Lung (tissue), 12 donors: ENCODE measurements around the gene OR1N2. TPM values are rescaled to one million over a fixed set of nuclear protein-coding genes. Genes with fewer than 3 reads are reported as not detected.
"Not testable (repeated sequence)": the region's sequence is repeated elsewhere in the genome, so short reads cannot be mapped to it uniquely, and the experiment has no call there.

ENCODE experiments used
- ATAC-seq: fragments of 200-7000 bp; cut with Tn5 transposase; one replicate; pipeline ENCODE4 v1.9.1; 2020; ENCODE audit warnings: moderate number of reproducible peaks; ENCODE audit not compliant: insufficient read depth, low FRiP score
- DNase-seq, 3 donors: peaks; one replicate each; pipeline ENCODE4 v3.0.0-alpha.2; 2013 to 2017
- H3K27ac ChIP-seq, 2 donors: one replicate each; pipeline ENCODE4 v1.5.1; 2013; ENCODE audit warnings: mild to moderate bottlenecking in 2 of 2, moderate library complexity in 2 of 2, control low read depth in 1 of 2, inconsistent platforms in 1 of 2, low read depth in 1 of 2, low read length in 1 of 2
- H3K27me3 ChIP-seq, 3 donors: one replicate each; pipeline ENCODE4 v1.5.1; 2013; ENCODE audit warnings: low read length in 2 of 3; ENCODE audit not compliant: control insufficient read depth in 3 of 3, insufficient read depth in 3 of 3
- H3K36me3 ChIP-seq, 4 donors: one replicate each; pipeline ENCODE4 v1.5.1; 2013; ENCODE audit warnings: low read length in 4 of 4, mild to moderate bottlenecking in 1 of 4, moderate library complexity in 1 of 4; ENCODE audit not compliant: control insufficient read depth in 4 of 4, insufficient read depth in 4 of 4
- H3K4me1 ChIP-seq, 5 donors: one replicate each; pipeline ENCODE4 v1.5.1; 2013; ENCODE audit warnings: low read length in 5 of 5, mild to moderate bottlenecking in 2 of 5, moderate library complexity in 1 of 5; ENCODE audit not compliant: control insufficient read depth in 5 of 5, insufficient read depth in 5 of 5
- H3K4me3 ChIP-seq: one replicate; pipeline ENCODE4 v1.5.1; 2013; ENCODE audit warnings: mild to moderate bottlenecking, control low read depth, moderate library complexity
- H3K9ac ChIP-seq, 2 donors: one replicate each; pipeline ENCODE4 v1.5.1; 2013; ENCODE audit warnings: low read length in 2 of 2, control low read depth in 1 of 2; ENCODE audit not compliant: insufficient read depth in 1 of 2
- H3K9me3 ChIP-seq, 4 donors: one replicate each; pipeline ENCODE4 v1.5.1; 2013; ENCODE audit warnings: low read length in 3 of 4, mild to moderate bottlenecking in 1 of 4, moderate library complexity in 1 of 4; ENCODE audit not compliant: control insufficient read depth in 4 of 4, insufficient read depth in 3 of 4
- CTCF ChIP-seq: IDR thresholded peaks from 2 replicates; pipeline ENCODE4 v1.5.1; 2012; ENCODE audit warnings: mild to moderate bottlenecking; ENCODE audit errors: control extremely low read depth, extremely low read depth
- WGBS, 2 donors: extraction: QIAGEN DNeasy Blood & Tissue Kit; methylation state at CpG; one replicate each; pipeline ENCODE4 v1.1.7; 2013; 5-methylcytosine and 5-hydroxymethylcytosine counted together
- polyA plus RNA-seq, 2 donors: library from polyadenylated mRNA; stranded (reverse); fragments of 200-250 nt; gene quantifications; one replicate each; pipeline ENCODE4 v1.2.1, GENCODE V29; 2013
- total RNA-seq, 2 donors: library from RNA; depleted of rRNA in 1 of 2; stranded (reverse); fragments of >200 nt in 1 of 2; gene quantifications; one replicate each; pipeline ENCODE4 v1.2.1, GENCODE V29; 2014 to 2021
- donor health status: control.
- donor health status: control.
- donor health status: Bipolar disorder and iron deficiency.
- donor health status: healthy.
- donor health status: DM: yes; HTN: yes; CAD: no.

Gene OR1N2
- total and polyA plus RNA-seq, 4 donors = not detected

- no peak for TF ChIP-seq CTCF
- H3K36me3 ChIP-seq = no peaks in the 10 kb centered on the region
- 89 to 90% methylated on average over 1 of the region's 1 CpG for WGBS, 2 donors
- DNase-seq = no peak
- H3K4me3 ChIP-seq = no peak overlapping the region
- no peak overlapping the region for H3K9ac ChIP-seq
- H3K4me1 ChIP-seq = no peaks in the 10 kb centered on the region
- no peaks in the 10 kb centered on the region for H3K9me3 ChIP-seq
- H3K27ac ChIP-seq = no peak overlapping the region
- no peak for ATAC-seq
- H3K27me3 ChIP-seq = no peaks in the 10 kb centered on the region
Measured at GRCh38 chr9:122536134-122536533, 16.8 kb upstream of the OR1N2 start.

GRCh38 chr9:122537066-122537465 lies 15.8 kb upstream of the OR1N2 start:
- not testable (repeated sequence) for H3K27me3 ChIP-seq, H3K9me3 ChIP-seq, ATAC-seq, H3K4me1 ChIP-seq, H3K27ac ChIP-seq, H3K36me3 ChIP-seq, H3K9ac ChIP-seq, DNase-seq, H3K4me3 ChIP-seq
- 68 to 84% methylated on average over 7 of the region's 7 CpGs for WGBS, 2 donors

GRCh38 chr9:122538757-122539156 lies 14.2 kb upstream of the OR1N2 start:
- 70 to 72% methylated on average over 2 of the region's 2 CpGs for WGBS, 2 donors
- H3K27ac ChIP-seq = no peak overlapping the region

GRCh38 chr9:122546196-122546595 lies 6.7 kb upstream of the OR1N2 start:
- no peaks in the 10 kb centered on the region for H3K4me1 ChIP-seq
- H3K9ac ChIP-seq = no peak overlapping the region
- WGBS, 2 donors = 63 to 67% methylated on average over 8 of the region's 8 CpGs
- H3K27me3 ChIP-seq = no peaks in the 10 kb centered on the region
- no peak for DNase-seq
- H3K27ac ChIP-seq = no peak overlapping the region
- peaks cover 0 to 3% (median 0%) of the 10 kb centered on the region in 4 donors for H3K9me3 ChIP-seq
- no peaks in the 10 kb centered on the region for H3K36me3 ChIP-seq
- H3K4me3 ChIP-seq = no peak overlapping the region
- no peak for ATAC-seq
- no peak for TF ChIP-seq CTCF

More at GRCh38 chr9:122538757-122539156, 14.2 kb upstream of the OR1N2 start:
- Histone ChIP-seq H3K27me3 (no peaks in the 10 kb centered on the region), H3K9me3 (no peaks in the 10 kb centered on the region), H3K4me1 (no peaks in the 10 kb centered on the region), H3K4me3 (no peak overlapping the region), H3K9ac (no peak overlapping the region), H3K36me3 (no peaks in the 10 kb centered on the region)
- no peak for TF ChIP-seq CTCF
- no peak for DNase-seq
- no peak for ATAC-seq
